ENCODE results near the gene YPEL1.
A peak's percentile ranks its signal among the peaks of the same experiment; 100 is the strongest.
"Not testable (repeated sequence)": the region's sequence is repeated elsewhere in the genome, so short reads cannot be mapped to it uniquely, and the experiment has no call there.

The YPEL1 gene

DNA sequence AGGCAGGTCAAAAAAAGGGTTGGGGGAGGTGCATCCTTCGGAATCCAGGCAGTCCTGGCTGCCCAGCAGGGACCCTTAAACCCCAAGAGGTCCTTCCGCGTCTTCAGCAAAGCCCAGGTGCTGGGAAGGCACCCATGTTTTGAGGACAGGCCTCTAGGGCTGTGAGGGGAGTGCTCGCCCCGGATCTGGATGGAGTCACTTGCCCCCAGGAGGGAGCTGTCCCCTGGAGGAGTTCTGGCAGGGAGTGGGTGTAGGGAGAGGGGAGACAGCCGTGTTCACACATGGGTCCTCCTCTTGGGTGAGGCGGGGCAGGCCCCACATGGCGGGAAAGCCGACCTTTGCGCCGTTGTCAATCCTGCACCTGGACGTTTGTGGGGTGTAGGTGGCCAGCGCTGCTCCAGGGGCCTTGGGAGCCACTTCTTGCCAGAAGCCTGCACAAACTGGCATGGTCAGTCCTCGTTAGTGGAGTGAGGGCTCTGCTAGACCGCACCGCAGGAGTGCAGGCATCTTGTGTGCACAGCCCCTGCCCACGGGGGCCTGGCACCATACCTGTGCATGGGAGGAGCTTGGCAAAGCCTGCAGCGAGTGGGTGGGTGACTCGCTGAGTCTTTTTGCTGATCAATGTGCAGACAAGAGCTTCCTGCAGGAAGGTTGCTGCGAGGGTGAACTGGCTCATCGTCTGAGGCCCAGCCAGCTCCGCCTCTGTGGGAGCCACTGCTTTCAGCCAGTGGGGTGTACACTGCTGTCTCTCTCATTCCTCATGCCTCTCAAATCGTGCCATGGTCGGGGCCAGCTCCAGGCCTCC lies 53.8 kb downstream of the YPEL1 start:
- DNase-seq = no peak

DNA sequence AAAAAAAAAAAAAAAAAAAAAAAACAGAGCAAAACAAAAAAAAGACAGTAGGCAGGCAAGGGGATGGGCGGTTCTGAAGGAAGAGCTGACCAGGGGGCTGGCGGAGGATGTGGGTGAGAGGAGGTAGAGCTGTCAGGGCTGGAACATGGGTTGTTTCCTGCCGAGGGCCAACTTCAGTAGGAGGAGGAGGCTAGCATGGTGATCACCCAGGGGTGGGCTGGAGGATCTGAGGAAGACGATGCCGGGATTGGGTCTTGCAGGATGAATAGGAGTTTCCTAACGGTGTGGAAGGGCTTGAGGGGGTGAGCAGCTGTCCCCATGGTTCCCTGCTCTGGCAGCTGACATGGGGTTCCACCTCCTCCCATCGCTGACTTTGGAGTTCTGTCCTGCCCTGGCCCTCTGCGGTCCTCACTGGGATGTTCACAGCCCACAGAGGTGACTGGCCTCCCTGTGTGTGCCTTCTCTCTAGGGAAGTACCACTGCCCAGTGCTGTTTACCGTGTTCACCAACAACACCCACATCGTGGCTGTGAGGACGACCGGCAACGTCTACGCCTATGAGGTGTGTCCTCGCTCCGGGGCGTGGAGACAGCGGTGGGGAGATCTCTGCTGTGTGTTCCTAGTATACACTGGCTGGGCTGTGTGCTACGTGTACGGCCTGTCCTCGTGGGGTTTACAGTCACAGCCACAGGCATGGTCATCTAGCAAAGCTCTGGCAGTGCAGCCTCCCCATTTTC lies 54.6 kb downstream of the YPEL1 start:
- DNase-seq = no peak

DNA sequence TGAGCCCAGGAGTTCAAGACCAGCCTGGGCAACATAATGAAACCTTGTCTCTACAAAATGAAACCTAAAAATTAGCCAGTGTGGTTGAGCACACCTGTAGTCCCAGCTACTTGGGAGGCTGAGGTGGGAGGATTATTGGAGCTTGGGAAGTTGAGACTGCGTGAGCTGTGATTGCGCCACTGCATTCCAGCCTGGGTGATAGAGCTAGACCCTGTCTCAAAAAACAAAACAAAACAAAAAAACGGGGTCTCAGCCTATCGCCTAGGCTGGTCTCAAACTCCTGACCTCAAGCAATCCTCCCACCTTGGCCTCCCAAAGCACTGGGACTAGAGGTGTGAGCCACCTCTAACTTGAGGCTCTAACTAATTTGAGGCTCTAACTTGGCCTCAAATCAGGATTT lies 56.2 kb downstream of the YPEL1 start:
- DNase-seq = no peak

DNA sequence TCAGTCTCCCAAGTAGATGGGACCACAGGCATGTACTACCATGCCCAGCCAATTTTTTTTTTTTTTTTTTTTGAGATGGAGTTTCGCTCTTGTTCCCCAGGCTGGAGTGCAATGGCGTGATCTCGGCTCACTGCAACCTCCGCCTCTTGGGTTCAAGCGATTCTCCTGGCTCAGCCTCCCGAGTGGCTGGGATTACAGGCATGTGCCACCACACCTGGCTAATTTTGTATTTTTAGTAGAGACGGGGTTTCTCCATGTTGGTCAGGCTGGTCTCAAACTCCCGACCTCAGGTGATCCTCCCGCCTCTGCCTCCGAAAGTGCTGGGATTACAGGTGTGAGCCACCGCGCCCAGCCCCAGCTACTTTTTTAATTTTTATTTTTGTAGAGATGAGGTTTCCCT lies 56.8 kb downstream of the YPEL1 start:
- DNase-seq = not testable (repeated sequence)

DNA sequence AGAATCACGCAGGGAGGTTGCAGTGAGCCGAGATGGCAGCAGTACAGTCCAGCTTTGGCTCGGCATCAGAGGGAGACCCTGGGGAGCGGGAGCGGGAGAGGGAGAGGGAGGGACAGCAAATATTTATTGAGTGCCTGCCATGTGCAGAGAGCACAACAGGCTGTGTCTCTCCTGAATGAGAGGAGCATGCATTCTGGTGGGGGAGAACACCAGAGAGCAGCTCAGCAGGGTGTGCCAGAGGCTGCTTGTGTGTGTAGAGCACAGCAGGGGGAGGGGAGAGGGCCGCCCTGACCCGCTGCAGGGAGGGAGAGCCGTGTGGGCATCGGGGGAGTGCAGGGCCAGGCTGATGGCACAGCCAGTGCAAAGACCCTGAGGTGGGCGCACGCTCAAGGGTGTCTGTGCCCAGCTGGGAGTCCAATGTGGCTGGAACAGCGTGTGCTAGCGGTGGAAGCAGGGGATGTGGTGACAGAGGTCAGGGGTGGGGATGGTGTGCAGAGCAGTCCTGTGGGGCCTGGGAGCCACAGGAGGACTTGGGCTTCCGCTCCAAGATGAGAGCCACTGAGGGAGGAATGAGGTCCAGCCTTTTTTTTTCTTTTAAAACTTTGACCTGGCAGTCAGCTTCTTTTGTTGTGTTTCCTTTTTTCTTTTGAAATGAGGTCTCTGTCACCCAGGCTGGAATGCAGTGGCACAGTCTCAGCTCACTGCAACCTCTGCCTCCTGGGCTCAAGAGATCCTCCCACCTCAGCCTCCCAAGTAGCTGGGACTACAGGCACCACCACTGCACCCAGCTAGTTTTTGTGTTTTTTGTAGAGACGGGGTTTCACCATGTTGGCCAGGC lies 57.8 kb downstream of the YPEL1 start:
- no peak for DNase-seq

DNA sequence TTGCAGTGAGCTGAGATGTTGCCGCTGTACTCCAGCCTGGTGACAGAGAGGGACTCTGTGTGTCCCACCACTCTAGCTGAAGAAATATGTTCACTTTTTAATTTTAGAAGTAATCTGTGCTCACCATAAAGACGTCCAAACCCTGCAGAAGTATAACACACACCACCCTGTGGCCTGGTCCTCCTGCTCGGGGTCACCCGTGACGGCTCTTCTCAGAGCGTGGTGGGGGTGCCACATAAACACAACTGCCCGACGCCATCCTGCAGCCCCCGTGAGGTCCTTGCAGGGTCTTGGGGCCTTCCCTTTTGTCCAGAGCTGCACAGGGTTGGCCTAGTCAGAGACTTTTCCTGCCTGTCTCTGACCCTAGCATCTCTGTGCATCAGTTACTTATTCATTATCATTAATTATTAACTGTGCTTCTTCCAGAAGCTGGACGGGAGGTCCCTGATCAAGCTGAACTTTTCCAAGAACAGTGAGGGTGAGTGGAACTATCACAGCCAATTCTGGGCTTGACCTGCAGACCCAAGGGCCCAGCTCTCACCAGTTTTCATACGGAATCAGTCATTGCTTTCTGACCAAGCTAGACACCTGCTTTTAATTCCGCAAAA lies 60.9 kb downstream of the YPEL1 start:
- DNase-seq = no peak

DNA sequence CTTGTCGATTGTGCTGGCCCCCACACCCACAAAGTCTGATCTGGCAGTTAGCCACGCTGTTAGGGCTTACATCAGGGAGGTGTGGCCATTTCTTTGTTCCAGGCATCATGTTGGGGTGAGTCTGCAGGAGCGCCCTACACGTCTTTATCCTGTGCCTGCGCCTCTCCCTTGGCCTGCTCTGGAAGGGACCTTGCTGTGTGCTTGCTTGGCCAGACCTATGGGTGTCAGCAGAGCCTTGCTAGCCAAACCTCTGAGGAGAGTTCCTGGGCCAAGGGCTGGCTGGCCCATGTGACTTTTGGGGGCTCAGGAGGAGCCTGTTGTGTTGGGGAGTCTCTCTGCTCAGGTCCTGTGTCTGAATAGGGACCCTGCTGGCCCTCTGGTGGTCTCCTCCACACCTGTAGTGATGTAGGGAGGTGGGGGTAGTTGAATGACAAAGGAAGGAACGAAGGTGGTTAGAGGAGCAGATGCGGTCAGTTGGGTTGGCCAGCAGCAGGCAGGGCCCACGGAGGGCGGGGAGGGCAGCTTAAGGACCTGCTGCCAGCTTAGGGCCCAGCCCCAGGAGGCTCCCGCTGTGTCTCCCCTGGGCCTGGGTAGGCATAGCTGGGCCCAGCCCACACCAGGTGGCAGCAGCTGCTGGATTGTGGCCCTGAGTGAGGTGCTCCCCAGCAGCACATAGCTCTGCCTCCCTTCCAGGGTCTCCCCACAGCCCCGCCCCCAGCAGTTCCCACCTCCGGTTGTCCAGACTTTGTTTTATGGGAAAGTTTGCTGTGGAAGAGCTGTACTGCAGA lies 61.9 kb downstream of the YPEL1 start:
- DNase-seq = no peak

DNA sequence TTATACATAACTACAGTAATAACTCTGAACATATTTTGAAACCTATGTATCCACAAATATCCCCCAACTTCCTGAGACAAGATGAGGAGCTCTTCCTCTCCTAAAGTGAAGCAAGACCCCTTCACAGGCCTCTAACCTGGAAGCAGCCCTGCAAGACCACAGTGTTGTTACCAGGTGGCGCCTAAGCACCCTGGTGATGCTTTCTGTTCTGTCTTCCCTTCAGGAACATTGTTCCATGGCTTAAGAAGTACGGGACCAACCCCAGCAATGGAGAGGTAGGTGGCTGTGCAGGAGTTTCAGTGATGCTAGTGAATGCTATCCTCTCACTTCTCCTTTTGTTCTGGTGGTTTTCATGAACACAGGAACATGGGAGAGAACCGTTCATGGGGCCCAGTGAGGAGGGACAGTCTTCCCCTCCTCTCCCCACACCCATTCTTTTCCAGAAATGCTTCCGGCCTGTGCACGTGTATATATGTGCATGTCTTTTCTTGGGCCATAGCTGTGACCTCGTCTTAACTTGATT lies 63.4 kb downstream of the YPEL1 start:
- no peak for DNase-seq

DNA sequence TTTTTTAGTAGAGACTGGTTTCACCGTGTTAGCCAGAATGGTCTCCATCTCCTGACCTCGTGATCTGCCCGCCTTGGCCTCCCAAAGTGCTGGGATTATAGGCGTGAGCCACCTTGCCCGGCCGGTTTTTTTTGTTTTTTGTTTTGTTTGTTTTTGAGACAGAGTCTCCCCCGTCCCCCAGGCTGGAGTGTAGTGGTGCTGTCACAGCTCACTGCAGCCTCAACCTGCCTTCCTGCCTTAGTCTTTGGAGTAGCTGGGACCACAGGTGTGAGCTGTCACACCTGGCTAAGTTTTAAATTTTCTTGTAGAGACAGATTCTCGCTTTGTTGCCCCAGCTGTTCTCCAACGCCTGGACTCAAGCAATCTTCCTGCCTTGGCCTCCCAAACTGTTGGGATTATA lies 66.6 kb downstream of the YPEL1 start:
- no peak for DNase-seq

DNA sequence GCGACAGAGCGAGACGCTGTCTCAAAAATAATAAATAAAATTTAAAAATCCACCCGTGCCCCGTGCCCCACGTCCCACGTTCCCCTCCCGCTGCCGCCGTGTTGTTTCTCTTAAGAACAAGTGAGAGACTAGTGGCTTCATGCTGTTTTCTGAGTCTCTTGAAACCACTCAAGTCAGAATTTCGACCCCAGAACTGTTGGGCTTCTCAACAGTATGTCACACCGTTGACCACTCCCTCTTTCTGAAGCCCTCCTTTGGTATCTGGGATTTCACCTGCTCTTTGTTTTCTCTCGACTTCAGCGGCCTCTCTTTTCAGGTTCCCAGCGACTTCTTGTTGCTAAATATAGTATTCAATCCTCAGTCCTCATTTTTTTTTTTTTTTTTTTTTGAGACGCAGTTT lies 68.8 kb downstream of the YPEL1 start:
- DNase-seq = no peak

DNA sequence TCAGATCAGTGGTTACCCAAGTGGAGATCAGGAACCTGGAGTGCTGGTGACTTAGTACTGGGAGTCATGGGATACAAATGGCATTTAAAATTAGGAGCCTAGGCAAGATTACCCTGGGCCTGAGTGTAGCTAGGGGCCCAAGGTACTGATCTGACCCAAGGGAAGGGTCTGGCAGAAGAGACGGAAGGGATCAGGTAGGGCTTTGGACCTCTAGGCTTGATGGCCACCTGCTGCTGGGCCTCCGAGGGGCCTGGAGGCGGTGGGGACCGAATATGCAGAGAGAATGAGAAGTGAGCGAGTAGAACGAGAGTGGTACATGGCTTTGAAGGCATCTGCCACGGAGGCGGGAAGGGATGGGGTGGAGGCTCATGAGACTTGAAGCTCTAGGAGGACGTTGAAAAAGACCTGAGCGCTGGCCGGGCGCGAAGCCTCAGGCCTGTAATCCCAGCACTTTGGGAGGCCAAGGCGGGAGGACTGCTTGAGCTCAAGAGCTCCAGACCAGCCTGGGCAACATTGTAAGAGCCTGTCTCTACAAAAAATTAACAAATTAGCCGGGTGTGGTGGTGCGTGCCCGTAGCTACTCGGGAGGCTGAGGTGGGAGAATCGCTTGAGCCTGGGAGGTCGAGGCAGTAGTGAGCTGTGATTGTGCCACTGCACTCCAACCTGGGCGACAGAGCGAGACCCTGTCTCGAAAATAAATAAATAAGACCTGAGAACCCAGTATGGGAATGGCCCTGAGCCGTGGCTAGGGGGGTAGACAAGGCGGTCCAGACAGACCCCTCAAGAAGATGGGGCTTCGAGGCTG lies 70.3 kb downstream of the YPEL1 start:
- DNase-seq = no peak

DNA sequence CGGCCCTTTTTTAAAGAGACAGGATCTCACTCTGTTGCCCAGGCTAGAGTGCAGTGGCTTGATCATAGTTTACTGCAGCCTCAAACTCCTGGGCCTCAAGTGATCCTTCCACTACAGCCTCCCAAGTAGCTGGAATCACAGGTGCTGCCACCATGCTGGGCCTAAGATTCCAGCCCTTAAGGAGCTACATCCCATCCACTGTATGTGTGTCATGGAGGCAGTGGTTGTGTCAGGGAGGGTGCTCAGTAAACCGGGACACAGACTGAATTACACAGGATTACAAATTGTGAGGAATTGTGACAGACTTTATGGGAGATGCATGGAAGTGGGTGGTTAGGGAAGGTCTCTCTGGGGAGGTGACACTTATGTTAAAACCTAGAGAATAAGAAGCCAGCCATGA lies 71.9 kb downstream of the YPEL1 start:
- no peak for DNase-seq

DNA sequence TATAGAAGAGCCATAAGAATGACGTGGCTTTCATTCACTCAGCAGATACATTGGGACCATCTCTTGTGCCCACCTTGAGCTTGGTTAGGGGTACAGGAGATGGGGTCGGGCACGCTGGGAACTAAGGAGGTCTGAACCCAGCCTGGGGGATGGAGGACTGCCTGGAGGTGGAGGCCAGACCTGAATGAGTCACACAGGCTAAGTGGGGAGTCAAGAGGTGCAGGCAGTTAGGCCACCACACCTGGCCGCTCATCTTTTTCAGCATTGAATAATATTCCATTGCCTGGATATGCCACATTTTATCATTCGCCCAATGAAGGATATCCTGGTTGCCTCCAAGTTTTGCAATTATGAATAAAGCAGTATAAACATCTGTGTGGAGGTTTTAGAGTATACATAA lies 73.6 kb downstream of the YPEL1 start:
- no peak for DNase-seq

DNA sequence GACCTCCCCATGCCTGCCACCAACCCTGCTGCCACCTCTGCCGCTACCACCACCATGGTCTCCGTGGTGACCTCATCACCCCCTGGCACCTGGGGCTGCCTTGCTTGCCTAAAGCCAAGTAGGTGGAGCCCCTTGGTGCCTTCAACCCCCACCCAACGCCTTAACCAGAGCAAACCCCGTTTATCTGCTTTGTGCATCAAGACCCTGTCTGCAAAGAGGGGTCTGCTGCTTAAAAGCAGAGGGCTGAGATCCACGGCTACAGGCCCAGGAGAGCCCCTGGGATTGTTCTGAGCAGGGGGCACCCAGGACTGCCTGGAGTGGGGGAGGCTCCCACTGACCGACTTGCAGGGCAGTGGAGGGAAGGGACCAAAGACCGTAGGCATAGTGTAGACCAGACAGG lies 74.7 kb downstream of the YPEL1 start:
- no peak for DNase-seq

DNA sequence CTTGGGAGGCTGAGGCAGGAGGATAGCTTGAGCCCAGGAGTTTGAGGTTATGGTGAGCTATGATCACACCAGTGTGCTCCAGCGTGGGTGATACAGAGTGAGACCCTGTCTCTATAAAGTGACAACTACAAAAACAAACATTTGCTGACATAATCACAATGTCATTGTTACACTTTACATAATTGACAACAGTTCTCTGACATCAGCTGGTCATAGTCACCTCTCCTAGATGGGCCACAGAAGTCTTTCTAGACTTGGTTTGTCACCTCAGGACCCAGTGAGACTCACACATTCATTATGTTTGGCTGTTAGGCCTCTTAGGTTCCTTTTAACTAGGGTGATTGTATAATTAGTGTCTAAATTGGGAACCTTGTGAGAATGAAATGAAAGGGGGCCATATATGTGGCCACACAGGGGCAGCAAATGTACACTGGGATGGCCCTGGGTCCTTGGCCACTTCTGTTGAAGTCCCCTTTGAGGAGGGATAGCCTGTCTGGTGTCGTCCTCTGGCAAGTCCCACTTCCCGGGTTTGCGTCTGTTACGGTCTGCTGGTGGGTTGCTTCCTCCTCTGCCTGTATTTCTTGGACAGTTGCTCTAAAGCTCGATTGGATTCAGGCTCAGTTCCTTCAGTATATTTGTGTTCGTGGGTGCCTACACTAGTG lies 75.6 kb downstream of the YPEL1 start:
- no peak for DNase-seq

DNA sequence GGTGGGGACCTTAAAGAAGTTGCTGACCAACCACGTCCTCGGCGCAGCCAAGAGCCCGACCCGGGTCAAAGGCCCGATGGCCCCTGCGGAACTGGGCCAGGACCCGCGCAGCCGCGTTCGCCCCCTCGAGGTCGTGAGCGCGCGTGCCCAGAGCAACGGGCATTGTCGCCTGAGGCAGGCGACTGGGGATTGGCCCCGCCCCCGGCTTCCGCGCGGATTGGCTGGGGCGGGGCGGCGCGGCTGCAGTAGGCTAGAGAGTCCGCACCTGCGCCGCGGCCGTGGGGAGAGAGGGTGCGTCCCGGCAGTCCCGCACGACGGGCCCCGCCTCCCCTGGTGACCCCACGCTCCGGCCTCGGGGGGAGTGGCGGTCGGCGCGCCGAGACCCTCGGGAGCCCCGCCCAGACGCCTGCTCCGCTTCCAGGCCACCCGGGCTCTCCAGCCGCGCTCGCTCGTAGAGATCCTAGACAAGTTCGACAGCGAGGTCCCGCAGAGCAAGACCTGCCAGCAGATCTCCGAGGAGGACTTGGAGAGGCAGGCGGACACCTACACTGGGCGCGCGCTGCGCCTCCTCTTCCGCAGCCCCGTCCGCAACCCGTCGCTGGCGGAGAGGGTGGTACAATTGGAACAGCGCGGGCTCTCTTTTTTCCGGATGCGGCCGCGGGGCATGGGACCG lies 78.1 kb downstream of the YPEL1 start:
- DNase-seq = peak; percentile 86

DNA sequence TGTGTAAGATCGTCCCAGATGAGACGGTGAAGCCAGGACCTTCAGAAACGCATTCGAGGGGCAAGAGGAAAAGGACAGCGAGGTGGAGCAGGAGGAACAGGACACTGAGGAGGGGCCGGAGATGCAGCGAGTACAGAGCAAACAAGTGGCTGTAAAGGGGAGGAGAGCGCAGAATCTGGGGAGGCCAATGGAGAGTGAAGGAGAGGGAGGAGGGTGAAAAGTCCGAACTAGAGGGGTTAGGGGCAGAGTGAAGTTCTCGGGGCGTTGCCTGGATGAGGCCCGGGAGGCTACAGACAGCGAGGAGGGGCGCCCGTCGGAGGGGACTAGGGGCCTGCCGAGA lies 78.6 kb downstream of the YPEL1 start:
- no peak for DNase-seq

DNA sequence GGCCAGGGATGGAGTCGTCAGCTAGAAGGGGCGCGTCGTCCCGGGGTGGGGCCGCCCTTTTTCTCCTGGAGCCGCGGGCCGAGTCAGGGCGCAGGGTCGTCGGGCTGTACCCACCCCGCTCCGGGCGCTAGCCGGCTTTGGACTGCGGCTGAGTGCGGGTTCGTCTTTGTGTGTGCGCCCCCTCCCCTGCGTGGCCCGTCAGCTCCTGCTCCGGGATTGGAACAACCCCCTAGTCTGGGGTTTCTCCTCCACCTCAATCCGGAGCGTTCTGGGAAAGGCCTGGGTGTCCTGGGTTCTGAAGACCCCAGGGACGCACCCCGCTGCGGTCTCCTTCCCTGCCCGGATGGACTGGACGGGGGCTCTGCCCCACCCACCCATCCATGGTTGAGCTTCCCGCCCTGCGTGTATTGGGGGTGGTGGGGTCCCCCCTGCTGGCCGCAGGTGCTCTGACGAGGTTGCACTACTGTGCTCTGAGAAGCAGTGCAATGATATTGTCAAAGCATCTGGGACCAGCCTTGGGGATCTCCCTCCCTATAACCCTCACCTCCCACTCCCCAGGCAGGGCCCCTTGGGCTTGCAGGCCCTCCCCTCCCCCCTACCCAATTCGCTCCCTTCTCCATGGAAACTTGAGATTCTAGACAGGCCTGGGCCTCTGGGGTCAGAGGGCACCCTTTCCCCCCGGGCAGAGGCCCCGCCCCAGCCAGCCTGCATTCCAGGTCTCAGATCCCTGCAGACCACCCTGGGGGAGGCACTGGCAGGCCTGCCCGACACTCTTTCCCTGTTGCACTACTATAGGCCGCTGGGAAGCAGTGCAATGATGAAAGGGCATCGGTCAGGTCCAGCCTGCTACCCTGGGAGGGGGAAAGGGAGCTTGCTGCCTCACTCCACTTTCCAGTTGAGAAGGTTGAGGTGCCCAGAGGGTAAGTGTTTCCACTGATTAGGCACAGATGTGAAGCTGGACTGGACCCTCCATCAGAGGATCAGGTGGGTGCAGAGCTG lies 82.7 kb downstream of the YPEL1 start:
- DNase-seq = no peak

DNA sequence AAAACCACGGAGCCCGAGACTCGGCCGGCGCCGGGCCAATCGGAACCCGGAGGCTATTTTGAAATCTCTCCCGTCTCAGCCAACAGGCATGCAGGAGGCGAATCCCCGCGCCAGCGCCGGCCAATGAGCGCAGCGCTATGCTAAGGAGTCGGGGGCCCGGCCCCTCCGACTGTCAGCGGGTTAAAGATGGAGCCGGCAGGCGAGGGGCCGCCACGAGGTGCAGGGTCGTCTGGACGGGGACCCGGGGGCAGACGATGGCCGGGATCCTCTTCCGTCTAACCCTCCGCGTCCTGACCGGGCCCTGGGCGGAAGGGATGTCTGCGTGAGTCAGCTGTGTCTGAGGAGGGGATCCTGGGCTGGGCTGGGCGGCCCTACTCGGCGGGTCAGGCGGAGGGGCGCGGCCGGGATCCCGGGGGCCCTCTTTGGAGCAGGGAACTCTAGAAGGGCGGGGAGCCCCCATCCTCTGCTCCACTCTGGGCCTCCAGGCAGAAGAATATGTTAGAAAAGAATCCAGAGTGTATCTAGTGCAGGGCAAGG lies 83.5 kb downstream of the YPEL1 start:
- DNase-seq = peak; percentile 87

All from NCI-H1105 treated with DMSO at 0.1 percent for 48 hours (cell line).